ENCODE data around the gene ADAM22.

The ADAM22 gene

GRCh38 chr7:88217675-88218428 lies 283.8 kb downstream of the ADAM22 start:
- peak overlapping the region; percentile 86 for H3K27ac ChIP-seq
- H3K4me3 ChIP-seq (ENCODE audit: low read depth in 1 of 2, low read length in 1 of 2), result peak overlapping the region; percentile 91 to 95
- no peak for TF ChIP-seq CTCF (IDR thresholded peaks at IDR 0.05)
- no peaks in the 10 kb centered on the region for H3K9me3 ChIP-seq
- no peaks in the 10 kb centered on the region for H3K27me3 ChIP-seq
- peaks cover 27% of the 10 kb centered on the region for H3K36me3 ChIP-seq
- peaks cover 27 to 28% of the 10 kb centered on the region in 2 experiments for H3K4me1 ChIP-seq (ENCODE audit: control insufficient read depth in 1 of 2, insufficient read depth in 1 of 2, low read depth in 1 of 2, low read length in 1 of 2)

GRCh38 chr7:88218429-88218745 lies 284.3 kb downstream of the ADAM22 start:
- peaks cover 27 to 28% of the 10 kb centered on the region in 2 experiments for H3K4me1 ChIP-seq (ENCODE audit: control insufficient read depth in 1 of 2, insufficient read depth in 1 of 2, low read depth in 1 of 2, low read length in 1 of 2)
- peak overlapping the region; percentile 91 to 95 for H3K4me3 ChIP-seq (ENCODE audit: low read depth in 1 of 2, low read length in 1 of 2)
- peaks cover 24% of the 10 kb centered on the region for H3K36me3 ChIP-seq
- peak overlapping the region; percentile 86 for H3K27ac ChIP-seq
- no peaks in the 10 kb centered on the region for H3K27me3 ChIP-seq
- no peaks in the 10 kb centered on the region for H3K9me3 ChIP-seq
- TF ChIP-seq CTCF (IDR thresholded peaks at IDR 0.05), result no peak

GRCh38 chr7:88218836-88219605 lies 285.0 kb downstream of the ADAM22 start:
- Histone ChIP-seq H3K9me3 (no peaks in the 10 kb centered on the region), H3K27ac (peak overlapping the region; percentile 86), H3K4me3 (ENCODE audit: low read depth in 1 of 2, low read length in 1 of 2) (peak overlapping the region; percentile 91 to 95), H3K36me3 (peaks cover 23% of the 10 kb centered on the region), H3K4me1 (ENCODE audit: control insufficient read depth in 1 of 2, insufficient read depth in 1 of 2, low read depth in 1 of 2, low read length in 1 of 2) (peaks cover 27 to 28% of the 10 kb centered on the region in 2 experiments), H3K27me3 (no peaks in the 10 kb centered on the region)
- TF ChIP-seq CTCF (IDR thresholded peaks at IDR 0.05), result no peak

- peak within 1 kb of the TSS; percentile 91 to 95 for H3K4me3 ChIP-seq (ENCODE audit: low read depth in 1 of 2, low read length in 1 of 2)
- no peaks in the 10 kb centered on the region for H3K9me3 ChIP-seq
- peak within 1 kb of the TSS; percentile 86 for H3K27ac ChIP-seq
- H3K27me3 ChIP-seq, result no peaks in the 10 kb centered on the region
- peaks cover 18% of the 10 kb centered on the region for H3K36me3 ChIP-seq
- TF ChIP-seq CTCF (IDR thresholded peaks at IDR 0.05), result peak; percentile 100
- peaks cover 27 to 28% of the 10 kb centered on the region in 2 experiments for H3K4me1 ChIP-seq (ENCODE audit: control insufficient read depth in 1 of 2, insufficient read depth in 1 of 2, low read depth in 1 of 2, low read length in 1 of 2)
Measured at GRCh38 chr7:88219781-88220747, 286.0 kb downstream of the ADAM22 start, which contains the start of gene SRI. Gene SRI (minus strand): TSS chr7:88220038. CDS start chr7:88220026, 12 bp downstream.

GRCh38 chr7:88223265-88223664 lies 289.2 kb downstream of the ADAM22 start:
- no peak overlapping the region for H3K4me3 ChIP-seq (ENCODE audit: low read depth in 1 of 2, low read length in 1 of 2)
- peaks cover 20 to 22% of the 10 kb centered on the region in 2 experiments for H3K4me1 ChIP-seq (ENCODE audit: control insufficient read depth in 1 of 2, insufficient read depth in 1 of 2, low read depth in 1 of 2, low read length in 1 of 2)
- no peak overlapping the region for H3K27ac ChIP-seq
- TF ChIP-seq CTCF (IDR thresholded peaks at IDR 0.05), result no peak
- no peaks in the 10 kb centered on the region for H3K36me3 ChIP-seq
- H3K27me3 ChIP-seq, result no peaks in the 10 kb centered on the region
- H3K9me3 ChIP-seq, result no peaks in the 10 kb centered on the region

Measured in neutrophil (primary cell).